ENCODE results near the gene MCCD1. TPM values are rescaled to one million over a fixed set of nuclear protein-coding genes. Genes with fewer than 3 reads are reported as not detected.

Gene MCCD1
- total RNA-seq, 1 donor from 2014 or later: not detected

- no peak overlapping the region for H3K4me3 ChIP-seq (ENCODE audit: low read depth, low read length)
- no peak for TF ChIP-seq CTCF (conservative IDR thresholded peaks at IDR 0.05; ENCODE audit: low read depth, low read length)
- no peak for DNase-seq (ENCODE audit: low read depth)
These were observed 2.7 kb upstream of the MCCD1 start for GRCh38 chr6:31525932-31526591.

- no peak for TF ChIP-seq CTCF (conservative IDR thresholded peaks at IDR 0.05; ENCODE audit: low read depth, low read length)
- no peak overlapping the region for H3K4me3 ChIP-seq (ENCODE audit: low read depth, low read length)
- no peak for DNase-seq (ENCODE audit: low read depth)
These were observed 420 bp upstream of the MCCD1 start for GRCh38 chr6:31528307-31528777.

DNA sequence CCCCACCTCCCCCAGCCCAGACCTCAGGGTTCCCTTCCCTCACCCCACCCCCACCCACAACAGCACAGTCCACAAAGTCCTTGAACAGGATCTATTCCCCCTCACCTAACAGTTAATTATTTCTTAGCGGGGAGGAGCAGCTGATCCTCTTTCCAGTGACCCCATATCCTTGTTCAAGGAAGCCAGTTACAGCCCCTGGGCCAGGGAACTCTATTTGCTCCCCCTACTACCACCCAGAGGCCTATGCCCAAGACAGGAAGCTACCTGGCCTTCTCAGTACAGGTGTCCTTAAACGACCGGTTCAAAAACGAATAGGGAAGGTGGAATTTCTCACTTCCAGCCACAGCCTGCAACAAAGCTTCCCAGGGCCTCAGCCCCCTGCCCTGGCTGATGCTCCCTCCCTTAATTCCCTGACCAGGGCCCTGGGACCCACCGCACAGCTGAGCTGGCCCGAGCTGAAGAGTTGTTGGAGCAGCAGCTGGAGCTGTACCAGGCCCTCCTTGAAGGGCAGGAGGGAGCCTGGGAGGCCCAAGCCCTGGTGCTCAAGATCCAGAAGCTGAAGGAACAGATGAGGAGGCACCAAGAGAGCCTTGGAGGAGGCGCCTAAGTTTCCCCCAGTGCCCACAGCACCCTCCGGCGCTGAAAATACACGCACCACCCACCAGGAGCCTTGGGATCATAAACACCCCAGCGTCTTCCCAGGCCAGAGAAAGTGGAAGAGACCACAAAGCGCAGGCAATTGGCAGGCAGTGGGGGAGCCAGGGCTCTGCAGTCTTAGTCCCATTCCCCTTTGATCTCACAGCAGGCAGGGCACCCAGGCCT, 778 bp downstream of the MCCD1 start:
- H3K4me3 ChIP-seq (ENCODE audit: low read depth, low read length): no peak overlapping the region
- TF ChIP-seq CTCF (conservative IDR thresholded peaks at IDR 0.05; ENCODE audit: low read depth, low read length): no peak
- DNase-seq (ENCODE audit: low read depth): no peak

GRCh38 chr6:31530659-31531058, 1.9 kb downstream of the MCCD1 start:
- DNase-seq (ENCODE audit: low read depth): no peak
- no peak overlapping the region for H3K4me3 ChIP-seq (ENCODE audit: low read depth, low read length)
- TF ChIP-seq CTCF (conservative IDR thresholded peaks at IDR 0.05; ENCODE audit: low read depth, low read length): no peak

DNA sequence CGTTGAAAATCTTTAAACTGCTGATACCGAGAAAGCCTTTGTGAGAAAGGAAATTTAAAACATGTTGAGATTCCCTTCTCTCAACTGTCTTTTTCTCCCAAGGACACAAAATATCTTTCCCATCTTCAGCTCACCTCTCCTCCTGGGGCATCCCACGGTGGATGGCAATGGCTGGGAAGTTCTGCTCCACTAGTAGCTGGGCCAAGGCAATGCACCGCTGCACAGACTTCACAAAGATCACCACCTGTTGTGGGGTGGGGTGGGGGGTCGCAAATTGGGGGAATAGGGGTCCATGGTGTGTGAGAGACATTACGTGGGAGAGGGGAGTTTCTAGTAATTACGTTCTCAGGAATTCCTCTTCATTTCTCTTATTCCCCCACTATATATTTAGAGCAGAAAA, 2.4 kb downstream of the MCCD1 start:
- DNase-seq (ENCODE audit: low read depth): no peak
- TF ChIP-seq CTCF (conservative IDR thresholded peaks at IDR 0.05; ENCODE audit: low read depth, low read length): no peak
- H3K4me3 ChIP-seq (ENCODE audit: low read depth, low read length): no peak overlapping the region

DNA sequence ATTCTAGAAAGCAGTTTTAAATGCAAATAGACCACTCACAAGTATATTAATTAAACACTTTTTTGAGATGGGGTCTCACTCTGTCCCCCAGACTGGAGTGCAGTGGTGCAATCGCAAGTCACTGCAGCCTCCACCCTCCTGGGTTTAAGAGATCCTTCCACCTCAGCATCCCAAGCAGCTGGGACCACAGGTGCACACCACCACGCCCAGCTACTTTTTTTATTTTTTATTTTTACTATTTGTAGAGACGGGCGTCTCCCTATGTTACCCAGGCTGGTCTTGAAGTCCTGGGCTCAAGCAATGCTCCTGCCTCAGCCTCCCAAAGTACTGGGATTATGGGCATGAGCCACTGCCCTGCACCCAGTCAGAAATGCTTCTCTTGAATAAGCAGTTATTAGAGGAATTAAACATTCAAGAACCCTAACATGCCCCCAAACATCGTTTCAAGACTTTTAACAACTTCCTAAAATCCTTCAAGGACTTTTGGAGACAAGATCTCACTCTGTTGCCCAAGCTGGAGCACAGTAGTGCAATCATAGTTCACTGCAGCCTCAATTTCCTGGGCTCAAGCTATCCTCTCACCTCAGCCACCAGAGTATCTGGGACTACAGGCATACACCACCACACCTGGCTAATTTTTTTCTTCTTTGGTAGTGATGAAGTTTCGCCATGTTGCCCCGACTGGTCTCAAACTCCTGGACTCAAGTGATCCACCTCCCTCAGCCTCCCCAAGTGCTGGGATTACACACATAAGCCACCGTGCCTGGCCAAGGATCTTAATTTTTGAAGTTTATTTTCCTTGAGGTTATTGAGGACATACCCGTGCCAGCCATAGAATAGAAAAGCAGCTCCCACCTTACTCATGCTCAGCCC, 3.2 kb downstream of the MCCD1 start:
- no peak for DNase-seq (ENCODE audit: low read depth)
- no peak for TF ChIP-seq CTCF (conservative IDR thresholded peaks at IDR 0.05; ENCODE audit: low read depth, low read length)
- H3K4me3 ChIP-seq (ENCODE audit: low read depth, low read length): no peak overlapping the region
